ENCODE data around the gene RPL35A. TPM values are rescaled to one million over a fixed set of nuclear protein-coding genes. Genes with fewer than 3 reads are reported as not detected.

RPL35A gene
- total and polyA plus RNA-seq, 12 donors: 564 to 1,614 (median 1,031) TPM

DNA sequence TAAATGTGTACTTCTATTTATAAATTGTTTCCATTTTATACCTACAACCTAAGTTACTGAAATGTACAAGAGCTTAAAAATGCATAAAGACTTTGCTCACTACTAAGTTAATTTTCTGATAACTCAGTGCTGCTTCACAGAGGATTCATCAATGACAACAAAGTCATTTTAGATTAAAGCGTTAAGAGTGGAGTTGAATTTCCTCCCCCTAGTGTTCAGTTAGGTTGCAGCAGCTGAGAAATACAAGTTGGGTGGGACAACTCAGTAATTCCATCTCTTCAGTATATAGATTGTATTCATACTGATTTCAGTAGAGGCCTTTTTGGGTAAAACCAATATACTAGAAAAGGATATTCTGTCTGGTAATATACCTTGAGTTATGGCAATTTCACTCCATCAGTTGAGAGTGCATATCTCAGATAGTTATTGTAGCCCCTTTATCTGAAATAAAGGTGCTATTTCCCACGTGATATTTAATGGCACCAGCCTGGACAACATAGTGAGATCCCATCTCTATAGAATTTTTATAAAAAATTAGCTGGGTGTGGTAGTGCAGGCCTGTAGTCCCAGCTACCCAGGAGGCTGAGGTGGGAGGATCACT lies 6.9 kb upstream of the RPL35A start:
- no peaks in the 10 kb centered on the region for H3K36me3 ChIP-seq (replicated peaks in 1 of 2)
- TF ChIP-seq, protein P1, sequence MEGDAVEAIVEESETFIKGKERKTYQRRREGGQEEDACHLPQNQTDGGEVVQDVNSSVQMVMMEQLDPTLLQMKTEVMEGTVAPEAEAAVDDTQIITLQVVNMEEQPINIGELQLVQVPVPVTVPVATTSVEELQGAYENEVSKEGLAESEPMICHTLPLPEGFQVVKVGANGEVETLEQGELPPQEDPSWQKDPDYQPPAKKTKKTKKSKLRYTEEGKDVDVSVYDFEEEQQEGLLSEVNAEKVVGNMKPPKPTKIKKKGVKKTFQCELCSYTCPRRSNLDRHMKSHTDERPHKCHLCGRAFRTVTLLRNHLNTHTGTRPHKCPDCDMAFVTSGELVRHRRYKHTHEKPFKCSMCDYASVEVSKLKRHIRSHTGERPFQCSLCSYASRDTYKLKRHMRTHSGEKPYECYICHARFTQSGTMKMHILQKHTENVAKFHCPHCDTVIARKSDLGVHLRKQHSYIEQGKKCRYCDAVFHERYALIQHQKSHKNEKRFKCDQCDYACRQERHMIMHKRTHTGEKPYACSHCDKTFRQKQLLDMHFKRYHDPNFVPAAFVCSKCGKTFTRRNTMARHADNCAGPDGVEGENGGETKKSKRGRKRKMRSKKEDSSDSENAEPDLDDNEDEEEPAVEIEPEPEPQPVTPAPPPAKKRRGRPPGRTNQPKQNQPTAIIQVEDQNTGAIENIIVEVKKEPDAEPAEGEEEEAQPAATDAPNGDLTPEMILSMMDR (IDR thresholded peaks at IDR 0.05): peak; percentile 59 to 73 (median 68)
- no peak for TF ChIP-seq POLR2A (IDR thresholded peaks at IDR 0.05)
- no peak overlapping the region for H3K4me3 ChIP-seq
- H3K27ac ChIP-seq: no peak overlapping the region
- peak in 2 of 7 donors; percentile 16 to 39 for DNase-seq
- H3K9me3 ChIP-seq (replicated peaks in 1 of 3): no peaks in the 10 kb centered on the region
- H3K27me3 ChIP-seq: no peaks in the 10 kb centered on the region
- H3K4me1 ChIP-seq (replicated peaks in 1 of 2): no peaks in the 10 kb centered on the region
- intact Hi-C loops (cut with DNase I): loop anchor here in 1 of 2 donors (5.0 kb wide), 1 partner anchor 36 kb away; no protein-coding TSS in a partner anchor
- 36 to 46% (median 40%) methylated on average over 2 of the region's 2 CpGs for WGBS, 4 donors

DNA sequence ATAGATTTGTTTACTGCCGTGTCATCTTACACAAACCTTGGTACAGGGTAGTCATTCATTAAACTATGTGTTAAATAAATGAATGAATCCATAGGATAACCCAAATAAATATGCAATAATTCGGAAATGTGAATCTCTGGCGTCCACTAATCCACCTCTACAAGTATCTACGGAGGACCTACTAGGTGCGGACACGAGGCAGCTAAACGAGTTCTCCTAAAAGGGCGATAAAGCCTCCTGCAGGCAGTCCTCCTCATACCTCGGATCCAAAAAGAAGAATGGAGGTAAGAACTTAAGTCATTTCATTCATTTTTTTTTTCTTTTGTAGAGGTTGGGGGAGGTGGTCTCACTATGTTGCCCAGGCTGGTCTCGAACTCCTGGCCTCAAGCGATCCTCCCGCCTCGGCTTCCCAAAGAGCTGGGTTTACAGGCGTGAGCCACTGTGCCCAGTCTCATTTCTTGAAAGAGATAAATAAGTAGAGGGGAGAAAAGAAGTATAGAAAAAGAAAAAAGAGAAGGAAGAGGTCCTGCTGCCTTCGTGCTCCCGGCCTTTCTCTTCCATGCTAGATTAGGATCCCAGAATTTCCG lies 706 bp upstream of the RPL35A start:
- WGBS, 4 donors: 17 to 21% (median 20%) methylated on average over 17 of the region's 17 CpGs
- H3K27ac ChIP-seq: peak overlapping the region in 4 of 5 donors; percentile 81 to 94 (median 88)

DNA sequence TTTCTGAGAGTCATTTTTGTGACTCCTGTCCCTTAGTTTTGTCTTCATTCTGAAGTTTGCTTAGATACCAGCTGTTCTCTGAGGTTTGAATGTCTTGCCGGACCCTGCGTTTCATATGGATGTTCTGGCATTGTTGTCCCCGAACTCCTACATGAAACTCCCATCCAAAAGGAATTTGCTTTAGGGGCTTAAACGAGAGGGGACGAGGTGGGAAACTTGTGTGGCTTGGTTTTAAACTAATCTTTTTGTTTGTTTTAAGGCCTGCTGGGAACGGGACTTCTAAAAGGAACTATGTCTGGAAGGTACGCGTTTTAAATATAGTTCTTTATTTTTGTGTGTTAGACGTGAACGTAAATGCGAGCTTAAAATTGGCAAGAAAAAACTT lies 679 bp downstream of the RPL35A start:
- Histone ChIP-seq H3K27ac (peak overlapping the region; percentile 81 to 94 (median 86)), H3K4me3 (peak overlapping the region; percentile 46 to 86 (median 62)), H3K36me3 (replicated peaks in 1 of 2) (peaks cover 0 to 45% of the 10 kb centered on the region in 2 donors), H3K4me1 (replicated peaks in 1 of 2) (peaks cover 31 to 52% of the 10 kb centered on the region in 2 donors), H3K9me3 (replicated peaks in 1 of 3) (no peaks in the 10 kb centered on the region), H3K27me3 (no peaks in the 10 kb centered on the region)
- TF ChIP-seq, protein P1 (IDR thresholded peaks at IDR 0.05): no peak
- no peak for TF ChIP-seq POLR2A (IDR thresholded peaks at IDR 0.05)
- no peak for DNase-seq
- intact Hi-C loops (cut with DNase I): no loop called here
- WGBS, 4 donors: 0 to 1% (median 1%) methylated on average over 11 of the region's 11 CpGs

More for the DNA sequence above, 706 bp upstream of the RPL35A start:
- DNase-seq: no peak
- Histone ChIP-seq H3K27me3 (no peaks in the 10 kb centered on the region), H3K9me3 (replicated peaks in 1 of 3) (no peaks in the 10 kb centered on the region), H3K36me3 (replicated peaks in 1 of 2) (peaks cover 0 to 31% of the 10 kb centered on the region in 2 donors), H3K4me3 (peak overlapping the region in 3 of 4 donors; percentile 3 to 86 (median 46)), H3K4me1 (replicated peaks in 1 of 2) (peaks cover 30 to 44% of the 10 kb centered on the region in 2 donors)
- intact Hi-C loops (cut with DNase I): loop anchor here in 1 of 2 donors (5.0 kb wide), 1 partner anchor 47 kb away; no protein-coding TSS in a partner anchor
- TF ChIP-seq POLR2A (IDR thresholded peaks at IDR 0.05): no peak
- TF ChIP-seq, protein P1 (IDR thresholded peaks at IDR 0.05): no peak

DNA sequence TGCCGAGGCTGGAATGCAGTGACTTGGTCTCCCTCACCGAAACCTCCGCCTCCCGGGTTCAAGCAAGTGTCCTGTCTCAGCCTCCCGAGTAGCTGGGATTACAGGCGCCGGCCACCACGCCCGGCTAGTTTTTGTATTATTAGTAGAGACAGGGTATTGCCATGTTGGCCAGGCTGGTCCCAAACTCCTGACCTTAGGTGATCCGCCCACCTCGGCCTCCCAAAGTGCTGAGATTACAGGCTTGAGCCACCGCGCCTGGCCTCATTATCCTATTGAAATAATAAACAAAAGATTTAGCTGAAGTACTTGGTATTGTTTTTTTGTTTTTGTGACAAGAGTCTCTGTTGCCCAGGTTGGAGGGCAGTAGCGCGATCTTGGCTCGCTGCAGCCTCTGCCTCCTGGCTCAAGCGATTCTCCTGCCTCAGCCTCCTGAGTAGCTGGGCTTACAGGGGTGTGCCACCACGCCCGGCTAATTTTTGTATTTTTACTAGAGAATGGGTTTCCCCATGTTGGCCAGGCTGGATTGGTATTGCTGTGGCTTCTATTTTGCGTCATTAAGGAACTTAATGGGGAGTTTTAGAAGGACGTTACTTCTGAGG lies 1.5 kb downstream of the RPL35A start:
- WGBS, 4 donors: 74 to 82% (median 76%) methylated on average over 21 of the region's 21 CpGs
- Histone ChIP-seq H3K4me3 (peak overlapping the region in 2 of 4 donors; percentile 46 to 86), H3K4me1 (replicated peaks in 1 of 2) (peaks cover 31 to 54% of the 10 kb centered on the region in 2 donors), H3K36me3 (replicated peaks in 1 of 2) (peaks cover 0 to 53% of the 10 kb centered on the region in 2 donors), H3K27ac (peak overlapping the region in 3 of 5 donors; percentile 15 to 91 (median 86)), H3K9me3 (replicated peaks in 1 of 3) (no peaks in the 10 kb centered on the region), H3K27me3 (no peaks in the 10 kb centered on the region)
- intact Hi-C loops (cut with DNase I): no loop called here
- TF ChIP-seq POLR2A (IDR thresholded peaks at IDR 0.05): no peak
- TF ChIP-seq, protein P1 (IDR thresholded peaks at IDR 0.05): no peak
- DNase-seq: peak in 2 of 7 donors; percentile 8 to 30
